D721Med (cell line): Measurements from ENCODE around the gene MPHOSPH6.
"Not testable (repeated sequence)": the region's sequence is repeated elsewhere in the genome, so short reads cannot be mapped to it uniquely, and the experiment has no call there.

Source experiments
- DNase-seq: peaks from one replicate; pipeline ENCODE4 v3.0.0; 2011; ENCODE audit warnings: low spot score; ENCODE audit not compliant: insufficient read length
- FAIRE-seq: peaks from 2 replicates; lab custom pipeline; 2011; peaks lifted over from hg19 to GRCh38; lab: Jason Lieb, UNC
- CTCF ChIP-seq: IDR thresholded peaks from 2 replicates; pipeline ENCODE4 v1.5.1; 2012; ENCODE audit warnings: mild to moderate bottlenecking, control low read depth; ENCODE audit not compliant: insufficient read depth; ENCODE audit errors: missing control alignments

MPHOSPH6 gene

GRCh38 chr16:82129881-82130280 is 40.1 kb downstream of the MPHOSPH6 start:
- no peak for DNase-seq
- no peak for TF ChIP-seq CTCF
- no peak for FAIRE-seq

DNA sequence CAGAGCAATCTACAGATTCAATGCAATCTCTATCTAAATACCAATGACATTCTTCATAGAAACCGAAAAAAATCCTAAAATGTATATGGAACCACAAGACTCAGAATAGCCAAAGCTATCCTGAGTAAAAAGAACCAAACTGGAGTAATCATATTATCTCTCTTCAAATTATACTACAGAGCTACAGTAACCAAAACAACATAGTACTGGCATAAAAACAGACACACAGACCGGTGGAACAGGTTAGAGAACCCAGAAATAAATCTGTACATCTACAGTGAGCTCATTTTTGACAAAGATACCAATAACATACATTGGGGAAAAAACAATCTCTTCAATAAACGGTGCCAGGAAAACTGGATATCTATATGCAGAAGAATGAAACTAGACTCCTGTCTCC is 45.4 kb downstream of the MPHOSPH6 start:
- no peak for DNase-seq
- no peak for FAIRE-seq
- no peak for TF ChIP-seq CTCF

DNA sequence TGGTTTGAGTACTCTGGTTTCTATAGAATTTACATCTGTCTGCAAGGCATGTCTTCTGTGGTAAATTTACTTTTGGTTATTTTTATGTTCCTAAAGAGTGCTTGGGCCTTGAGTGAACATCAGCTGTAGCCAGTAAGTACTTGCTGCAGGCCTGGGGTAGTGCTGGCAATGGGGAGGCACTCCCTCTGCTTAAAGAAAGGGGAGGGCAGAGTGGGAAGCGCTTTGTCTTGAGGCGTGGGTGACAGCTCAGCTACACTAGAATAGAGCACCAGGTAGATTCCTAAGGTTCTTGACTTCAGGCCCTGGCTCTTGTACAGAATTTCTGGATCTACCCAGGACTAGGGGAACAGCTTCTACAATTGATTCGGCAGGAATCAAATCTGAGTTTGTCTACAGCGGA is 50.6 kb downstream of the MPHOSPH6 start:
- FAIRE-seq (no peak), DNase-seq (no peak)
- TF ChIP-seq CTCF, result no peak

- no peak for FAIRE-seq
- TF ChIP-seq CTCF, result no peak
Observed at GRCh38 chr16:82118749-82119148, 51.3 kb downstream of the MPHOSPH6 start.

DNA sequence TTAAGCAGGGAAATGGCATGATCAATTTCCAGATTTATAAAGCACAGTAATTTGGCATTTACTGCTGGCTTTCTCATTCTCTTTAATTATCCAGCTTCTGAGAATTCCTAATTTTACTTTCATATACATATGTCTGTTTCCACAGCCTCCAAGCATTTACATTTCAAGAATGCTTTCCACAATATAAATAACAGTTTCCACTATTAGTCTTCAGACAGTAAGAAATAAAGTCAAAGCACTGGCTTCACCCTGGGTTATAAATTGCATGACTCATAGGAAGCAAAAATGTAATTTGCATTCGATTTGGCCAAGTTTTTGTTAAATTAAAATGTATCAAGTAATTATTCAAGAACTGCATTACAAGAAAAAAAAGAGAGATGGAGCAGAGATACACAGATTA is 53.5 kb downstream of the MPHOSPH6 start:
- DNase-seq, result no peak
- TF ChIP-seq CTCF, result no peak
- no peak for FAIRE-seq

More at GRCh38 chr16:82118749-82119148, 51.3 kb downstream of the MPHOSPH6 start:
- no peak for DNase-seq

GRCh38 chr16:82113741-82114140 is 56.3 kb downstream of the MPHOSPH6 start:
- no peak for FAIRE-seq
- no peak for TF ChIP-seq CTCF

DNA sequence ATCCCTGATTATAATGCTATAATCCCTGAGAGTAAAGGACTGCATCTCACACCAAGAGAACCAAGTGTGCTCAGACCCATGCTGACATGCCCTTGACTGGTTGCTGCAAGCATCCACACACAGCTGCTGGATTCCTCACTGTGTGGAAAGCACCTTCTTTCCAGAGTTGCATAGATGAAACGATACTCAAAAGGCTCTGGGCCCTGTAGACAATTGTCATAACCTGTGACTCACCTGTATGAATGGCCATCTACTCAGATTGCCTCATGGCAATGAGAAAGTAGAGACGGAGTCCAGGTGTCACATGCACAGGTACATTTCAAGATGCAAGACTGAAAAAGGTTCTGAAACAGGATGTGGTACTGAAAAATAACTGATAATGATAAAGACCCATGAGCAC is 58.1 kb downstream of the MPHOSPH6 start:
- DNase-seq (no peak), FAIRE-seq (no peak)
- TF ChIP-seq CTCF, result no peak

More at GRCh38 chr16:82113741-82114140, 56.3 kb downstream of the MPHOSPH6 start:
- no peak for DNase-seq

DNA sequence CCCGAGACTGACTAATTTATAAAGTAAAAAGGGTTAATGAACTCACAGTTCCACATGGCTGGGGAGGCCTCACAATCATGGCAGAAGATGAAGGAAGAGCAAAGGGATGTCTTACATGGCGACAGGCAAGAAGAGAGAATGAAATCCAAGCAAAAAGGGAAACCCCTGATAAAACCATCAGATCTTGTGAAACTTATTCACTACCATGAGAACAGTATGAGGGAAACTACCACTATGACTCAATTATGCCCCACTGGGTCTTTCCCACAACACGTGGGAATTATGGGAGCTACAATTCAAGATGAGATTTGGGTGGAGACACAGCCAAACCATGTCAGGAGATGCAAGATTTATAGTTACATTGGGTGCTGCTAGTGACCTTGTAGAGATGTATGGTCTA is 60.8 kb downstream of the MPHOSPH6 start:
- FAIRE-seq, DNase-seq: not testable (repeated sequence)
